Upper lobe of right lung (tissue), 1 donor: ENCODE data around the gene CTSZ. TPM values are rescaled to one million over a fixed set of nuclear protein-coding genes. Genes with fewer than 3 reads are reported as not detected.

Experiments
- ATAC-seq: fragments of 200-7000 bp; cut with Tn5 transposase; one replicate; pipeline ENCODE4 v1.9.1; 2020; ENCODE audit warnings: mild to moderate bottlenecking, moderate library complexity
- DNase-seq: peaks from one replicate; pipeline ENCODE4 v3.0.0-alpha.2; 2020
- H3K27ac ChIP-seq: fragments of 200-600 bp; one replicate; pipeline ENCODE4 v1.8.0; 2022
- H3K27me3 ChIP-seq: fragments of 200-600 bp; one replicate; pipeline ENCODE4 v1.8.0; 2022; ENCODE audit warnings: mild to moderate bottlenecking
- H3K36me3 ChIP-seq: fragments of 200-600 bp; one replicate; pipeline ENCODE4 v1.8.0; 2022
- H3K4me1 ChIP-seq: fragments of 200-600 bp; one replicate; pipeline ENCODE4 v1.8.0; 2022
- H3K4me3 ChIP-seq: fragments of 200-600 bp; one replicate; pipeline ENCODE4 v1.8.0; 2022; ENCODE audit warnings: mild to moderate bottlenecking
- H3K9me3 ChIP-seq: fragments of 200-600 bp; one replicate; pipeline ENCODE4 v1.8.0; 2022
- CTCF ChIP-seq: fragments of 200-600 bp; IDR thresholded peaks from one replicate; pipeline ENCODE4 v1.8.0; 2022; ENCODE audit warnings: antibody characterized with exemption
- intact Hi-C: fragments of 100-400 bp; cut with DNase I; formaldehyde crosslinking; loops from one replicate; pipeline ENCODE4 v1.11.0; 2022
- total RNA-seq: library from RNA; stranded (reverse); fragmentation: NEBNext Ultra II Directional; extraction: Animal tissue kit (Norgen Biotek cat#: 25700); gene quantifications from one replicate; pipeline ENCODE4 v1.2.1, GENCODE V29; 2021
- donor health status: DM: no; HTN: yes; CAD: no; lungs with severe emphysema.

CTSZ gene
- total RNA-seq, 1 donor from 2014 or later = 355 TPM

- Histone ChIP-seq H3K4me1 (peaks cover 39% of the 10 kb centered on the region), H3K27me3 (no peaks in the 10 kb centered on the region), H3K36me3 (peaks cover 11% of the 10 kb centered on the region), H3K4me3 (peak overlapping the region; percentile 70), H3K27ac (peak overlapping the region; percentile 83), H3K9me3 (no peaks in the 10 kb centered on the region)
- intact Hi-C loops = no loop called here
- peak; percentile 76 for DNase-seq
- peak; percentile 7 for ATAC-seq
- no peak for TF ChIP-seq CTCF
Observed at GRCh38 chr20:59006167-59006863, 739 bp downstream of the CTSZ start.

GRCh38 chr20:59005523-59006166 lies 1.4 kb downstream of the CTSZ start:
- Histone ChIP-seq H3K4me3 (peak overlapping the region; percentile 70), H3K27ac (peak overlapping the region; percentile 83), H3K4me1 (peaks cover 33% of the 10 kb centered on the region), H3K27me3 (no peaks in the 10 kb centered on the region), H3K36me3 (peaks cover 18% of the 10 kb centered on the region), H3K9me3 (no peaks in the 10 kb centered on the region)
- no peak for TF ChIP-seq CTCF
- ATAC-seq (no peak), DNase-seq (no peak)
- intact Hi-C loops = no loop called here

GRCh38 chr20:59004763-59005522 lies 2.1 kb downstream of the CTSZ start:
- intact Hi-C loops = no loop called here
- Histone ChIP-seq H3K36me3 (peaks cover 25% of the 10 kb centered on the region), H3K27ac (peak overlapping the region; percentile 83), H3K4me1 (peaks cover 26% of the 10 kb centered on the region), H3K27me3 (no peaks in the 10 kb centered on the region), H3K9me3 (no peaks in the 10 kb centered on the region), H3K4me3 (peak overlapping the region; percentile 70)
- DNase-seq (peak; percentile 87), ATAC-seq (peak; percentile 74)
- TF ChIP-seq CTCF = no peak

GRCh38 chr20:59004493-59004762 lies 2.6 kb downstream of the CTSZ start:
- no peak for TF ChIP-seq CTCF
- DNase-seq = peak; percentile 85
- H3K36me3 ChIP-seq = peaks cover 27% of the 10 kb centered on the region
- ATAC-seq = no peak
- no peaks in the 10 kb centered on the region for H3K27me3 ChIP-seq
- intact Hi-C loops = no loop called here
- H3K9me3 ChIP-seq = no peaks in the 10 kb centered on the region
- H3K4me1 ChIP-seq = peaks cover 25% of the 10 kb centered on the region
- H3K27ac ChIP-seq = peak overlapping the region; percentile 51
- H3K4me3 ChIP-seq = peak overlapping the region; percentile 70

- intact Hi-C loops = no loop called here
- ATAC-seq = no peak
- no peaks in the 10 kb centered on the region for H3K27me3 ChIP-seq
- H3K4me1 ChIP-seq = peaks cover 25% of the 10 kb centered on the region
- H3K9me3 ChIP-seq = no peaks in the 10 kb centered on the region
- no peak for TF ChIP-seq CTCF
- peak overlapping the region; percentile 51 for H3K27ac ChIP-seq
- DNase-seq = no peak
- H3K4me3 ChIP-seq = peak overlapping the region; percentile 70
- H3K36me3 ChIP-seq = peaks cover 32% of the 10 kb centered on the region
Observed at GRCh38 chr20:59003836-59004492, 3.1 kb downstream of the CTSZ start.
